ENCODE data around the gene ITPR3.

DNA sequence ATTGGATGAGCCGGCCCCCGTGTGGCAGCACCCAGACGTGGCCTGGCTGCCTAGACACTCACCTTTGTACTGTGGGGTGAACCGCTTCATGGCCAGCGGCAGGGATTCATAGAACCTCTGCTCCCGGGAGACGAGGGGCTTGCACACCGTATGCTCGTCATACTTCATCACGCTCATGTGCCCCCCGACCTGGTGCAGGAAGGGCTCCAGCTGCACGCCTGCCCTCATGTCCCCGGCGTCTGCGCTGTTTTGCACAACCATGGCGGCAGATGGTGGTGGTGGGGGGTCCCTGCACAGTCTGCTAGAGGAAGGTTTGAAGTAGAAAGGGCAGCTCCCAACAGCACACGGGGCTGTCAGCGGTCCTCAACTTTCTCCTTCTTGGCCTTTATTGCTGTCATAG lies 114.1 kb downstream of the ITPR3 start:
- no peak for TF ChIP-seq CTCF (IDR thresholded peaks at IDR 0.05)
- no peak for TF ChIP-seq POLR2AphosphoS5 (IDR thresholded peaks at IDR 0.05)

Data from suprapubic skin (tissue), 3 donors.